Endothelial cell (in vitro differentiated cells): ENCODE results near the gene DMRTA1. TPM values are rescaled to one million over a fixed set of nuclear protein-coding genes. Genes with fewer than 3 reads are reported as not detected.

Source experiments
- DNase-seq: peaks from one replicate; pipeline ENCODE4 v3.0.0; 2021; ENCODE audit warnings: low spot score
- H3K27ac Mint-ChIP-seq: one replicate; pipeline ENCODE4 v1.8.0; 2021; ENCODE audit warnings: mixed read lengths, inconsistent platforms; ENCODE audit not compliant: unreplicated experiment
- H3K27me3 Mint-ChIP-seq: one replicate; pipeline ENCODE4 v1.8.0; 2021; ENCODE audit warnings: mild to moderate bottlenecking, moderate library complexity, mixed read lengths, inconsistent platforms; ENCODE audit not compliant: unreplicated experiment
- H3K36me3 Mint-ChIP-seq: one replicate; pipeline ENCODE4 v1.8.0; 2021; ENCODE audit warnings: mild to moderate bottlenecking, low read depth, mixed read lengths, inconsistent platforms; ENCODE audit not compliant: unreplicated experiment
- H3K4me1 Mint-ChIP-seq: one replicate; pipeline ENCODE4 v1.8.0; 2021; ENCODE audit warnings: mild to moderate bottlenecking, mixed read lengths, inconsistent platforms; ENCODE audit not compliant: unreplicated experiment
- H3K4me3 Mint-ChIP-seq: one replicate; pipeline ENCODE4 v1.8.0; 2021; ENCODE audit warnings: mild to moderate bottlenecking, mixed read lengths, inconsistent platforms; ENCODE audit not compliant: unreplicated experiment
- H3K9me3 Mint-ChIP-seq: one replicate; pipeline ENCODE4 v1.8.0; 2021; ENCODE audit warnings: mixed read lengths, inconsistent platforms; ENCODE audit not compliant: unreplicated experiment
- CTCF ChIP-seq: fragments of 200-600 bp; sonication (generic); IDR thresholded peaks from one replicate; pipeline ENCODE4 v1.5.0; 2021; ENCODE audit warnings: antibody characterized with exemption; ENCODE audit not compliant: unreplicated experiment
- total RNA-seq: library from RNA; stranded (reverse); fragmentation: NEBNext Ultra II Directional; extraction: Animal tissue kit (Norgen Biotek cat#: 25700); gene quantifications from one replicate; pipeline ENCODE4 v1.2.1, GENCODE V29; 2021; ENCODE audit not compliant: unreplicated experiment

Gene DMRTA1
- total RNA-seq, 1 donor from 2014 or later: 6.3 TPM

- peak overlapping the region; percentile 33 for H3K27ac Mint-ChIP-seq
- no peaks in the 10 kb centered on the region for H3K27me3 Mint-ChIP-seq
- TF ChIP-seq CTCF: no peak
- H3K4me3 Mint-ChIP-seq: no peak overlapping the region
- no peaks in the 10 kb centered on the region for H3K36me3 Mint-ChIP-seq
- H3K4me1 Mint-ChIP-seq: peaks cover 30% of the 10 kb centered on the region
- no peaks in the 10 kb centered on the region for H3K9me3 Mint-ChIP-seq
- no peak for DNase-seq
Observed at GRCh38 chr9:22415941-22416691, 30.5 kb upstream of the DMRTA1 start.

GRCh38 chr9:22416692-22417060 is 29.9 kb upstream of the DMRTA1 start:
- Mint-ChIP-seq H3K27ac (peak overlapping the region; percentile 33), H3K4me1 (peaks cover 34% of the 10 kb centered on the region), H3K9me3 (no peaks in the 10 kb centered on the region), H3K4me3 (peak overlapping the region; percentile 5), H3K36me3 (no peaks in the 10 kb centered on the region), H3K27me3 (no peaks in the 10 kb centered on the region)
- no peak for DNase-seq
- TF ChIP-seq CTCF: no peak

- no peak for TF ChIP-seq CTCF
- Mint-ChIP-seq H3K9me3 (no peaks in the 10 kb centered on the region), H3K36me3 (no peaks in the 10 kb centered on the region), H3K4me1 (peaks cover 6% of the 10 kb centered on the region), H3K27me3 (no peaks in the 10 kb centered on the region), H3K4me3 (no peak overlapping the region), H3K27ac (no peak overlapping the region)
- no peak for DNase-seq
Observed at GRCh38 chr9:22423566-22423965, 23.1 kb upstream of the DMRTA1 start.

GRCh38 chr9:22424616-22425015 is 22.0 kb upstream of the DMRTA1 start:
- DNase-seq: no peak
- no peak for TF ChIP-seq CTCF
- no peak overlapping the region for H3K27ac Mint-ChIP-seq
- no peaks in the 10 kb centered on the region for H3K27me3 Mint-ChIP-seq
- no peaks in the 10 kb centered on the region for H3K9me3 Mint-ChIP-seq
- H3K4me3 Mint-ChIP-seq: no peak overlapping the region
- peaks cover 6% of the 10 kb centered on the region for H3K4me1 Mint-ChIP-seq
- H3K36me3 Mint-ChIP-seq: no peaks in the 10 kb centered on the region

GRCh38 chr9:22425551-22425950 is 21.1 kb upstream of the DMRTA1 start:
- H3K9me3 Mint-ChIP-seq: no peaks in the 10 kb centered on the region
- no peak for TF ChIP-seq CTCF
- no peak for DNase-seq
- no peaks in the 10 kb centered on the region for H3K36me3 Mint-ChIP-seq
- H3K4me3 Mint-ChIP-seq: no peak overlapping the region
- peaks cover 6% of the 10 kb centered on the region for H3K4me1 Mint-ChIP-seq
- H3K27ac Mint-ChIP-seq: no peak overlapping the region
- H3K27me3 Mint-ChIP-seq: no peaks in the 10 kb centered on the region
